Body of pancreas (tissue), 4 donors: ENCODE data around the gene WNT6. TPM values are rescaled to one million over a fixed set of nuclear protein-coding genes. Genes with fewer than 3 reads are reported as not detected.

Experiments
- ATAC-seq: fragments of 150-250 bp; one replicate; pipeline ENCODE4 v1.9.1; 2016
- DNase-seq, 4 donors: peaks; one replicate each; pipeline ENCODE4 v3.0.0-alpha.2; 2019
- H3K27ac ChIP-seq, 4 donors: fragments of 200-600 bp; sonication (generic); 1 replicate in 3 of 4; 2 replicates in 1 of 4; pipeline versions ENCODE4 v1.5.1 to v1.6.1; 2016 to 2019; ENCODE audit warnings: mild to moderate bottlenecking in 1 of 4, mixed read lengths in 1 of 4, moderate library complexity in 1 of 4
- H3K27me3 ChIP-seq, 2 donors: fragments of 200-600 bp; sonication (generic); one replicate each; pipeline ENCODE4 v1.6.0; 2016; ENCODE audit warnings: mild to moderate bottlenecking in 1 of 2
- H3K36me3 ChIP-seq, 2 donors: fragments of 200-600 bp; sonication (generic); replicated peaks in 1 of 2; 2 replicates each; pipeline ENCODE4 v1.5.1; 2016; ENCODE audit warnings: low read depth in 2 of 2; ENCODE audit not compliant: insufficient read depth in 1 of 2
- H3K4me1 ChIP-seq: fragments of 200-600 bp; sonication (generic); one replicate; pipeline ENCODE4 v1.6.0; 2016
- H3K4me3 ChIP-seq, 2 donors: fragments of 200-600 bp; sonication (generic); 1 replicate in 1 of 2; 2 replicates in 1 of 2; pipeline ENCODE4 v1.5.1; 2016 to 2019
- H3K9me3 ChIP-seq, 3 donors: fragments of 200-600 bp; sonication (generic); 1 replicate in 2 of 3; 2 replicates in 1 of 3; pipeline ENCODE4 v1.5.1; 2016
- CTCF ChIP-seq, 7 experiments: fragments of 450-650 bp in 4 of 7; fragments of 200-600 bp in 3 of 7; sonication (generic) in 3 of 7; IDR thresholded peaks; one replicate each; pipeline ENCODE4 v1.5.1; 2016 to 2019; ENCODE audit warnings: antibody characterized with exemption in 7 of 7
- POLR2A ChIP-seq, 3 donors: fragments of 450-650 bp; IDR thresholded peaks; one replicate each; pipeline ENCODE4 v1.6.1; 2016; ENCODE audit warnings: antibody characterized with exemption in 3 of 3, mild to moderate bottlenecking in 2 of 3
- WGBS, 2 donors: methylation state at CpG; one replicate each; pipeline ENCODE4 v1.1.5; 2017; 5-methylcytosine and 5-hydroxymethylcytosine counted together
- intact Hi-C: fragments of 100-400 bp; cut with DNase I; formaldehyde crosslinking; loops from one replicate; pipeline ENCODE4 v1.15.1; 2023
- total RNA-seq, 2 donors: library from RNA; depleted of rRNA; stranded (reverse); fragments of >200 nt; gene quantifications; one replicate each; pipeline ENCODE4 v1.1.0, GENCODE V29; 2016

Gene WNT6
- total RNA-seq, 2 donors from 2014 or later = 1.0 TPM; not detected in 1

- intact Hi-C loops = no loop called here
- Histone ChIP-seq H3K4me1 (peaks cover 27% of the 10 kb centered on the region), H3K4me3 (no peak overlapping the region), H3K36me3 (no peaks in the 10 kb centered on the region), H3K9me3 (no peaks in the 10 kb centered on the region), H3K27me3 (peaks cover 6 to 33% of the 10 kb centered on the region in 2 donors), H3K27ac (no peak overlapping the region)
- peak; percentile 72 to 95 (median 92) for TF ChIP-seq CTCF (IDR thresholded peaks at IDR 0.05)
- TF ChIP-seq POLR2A (IDR thresholded peaks at IDR 0.05) = no peak
- 2 to 5% methylated on average over 32 to 52 of the region's 52 CpGs for WGBS, 2 donors
- peak; percentile 58 to 75 (median 60) for DNase-seq
- peak; percentile 75 for ATAC-seq
Observed at GRCh38 chr2:218898109-218898878, 38.7 kb downstream of the WNT6 start.

GRCh38 chr2:218899147-218899546 lies 39.5 kb downstream of the WNT6 start:
- no peaks in the 10 kb centered on the region for H3K9me3 ChIP-seq
- 17 to 20% methylated on average over 12 of the region's 12 CpGs for WGBS, 2 donors
- no peaks in the 10 kb centered on the region for H3K36me3 ChIP-seq
- no peak overlapping the region for H3K4me3 ChIP-seq
- DNase-seq = no peak
- intact Hi-C loops = no loop called here
- peaks cover 6 to 33% of the 10 kb centered on the region in 2 donors for H3K27me3 ChIP-seq
- H3K27ac ChIP-seq = no peak overlapping the region
- no peak for ATAC-seq
- TF ChIP-seq CTCF (IDR thresholded peaks at IDR 0.05) = no peak
- TF ChIP-seq POLR2A (IDR thresholded peaks at IDR 0.05) = no peak
- H3K4me1 ChIP-seq = peaks cover 25% of the 10 kb centered on the region

GRCh38 chr2:218902427-218902826 lies 42.8 kb downstream of the WNT6 start:
- TF ChIP-seq POLR2A (IDR thresholded peaks at IDR 0.05) (no peak), CTCF (IDR thresholded peaks at IDR 0.05) (no peak)
- H3K4me1 ChIP-seq = peaks cover 12% of the 10 kb centered on the region
- peaks cover 6 to 22% of the 10 kb centered on the region in 2 donors for H3K27me3 ChIP-seq
- no peak overlapping the region for H3K4me3 ChIP-seq
- intact Hi-C loops = no loop called here
- no peaks in the 10 kb centered on the region for H3K36me3 ChIP-seq
- DNase-seq (no peak), ATAC-seq (no peak)
- 72 to 85% methylated on average over 4 of the region's 4 CpGs for WGBS, 2 donors
- no peaks in the 10 kb centered on the region for H3K9me3 ChIP-seq
- H3K27ac ChIP-seq = no peak overlapping the region

GRCh38 chr2:218904176-218904575 lies 44.6 kb downstream of the WNT6 start:
- ATAC-seq = no peak
- no peak for DNase-seq
- Histone ChIP-seq H3K27ac (no peak overlapping the region), H3K27me3 (peaks cover 0 to 5% of the 10 kb centered on the region in 2 donors), H3K4me1 (peaks cover 8% of the 10 kb centered on the region), H3K36me3 (no peaks in the 10 kb centered on the region), H3K4me3 (no peak overlapping the region), H3K9me3 (no peaks in the 10 kb centered on the region)
- intact Hi-C loops = no loop called here
- 17 to 22% methylated on average over 2 of the region's 2 CpGs for WGBS, 2 donors
- TF ChIP-seq CTCF (IDR thresholded peaks at IDR 0.05) (no peak), POLR2A (IDR thresholded peaks at IDR 0.05) (no peak)
